Thymus (tissue), 11 donors: ENCODE data around the gene CCDC152. TPM values are rescaled to one million over a fixed set of nuclear protein-coding genes. Genes with fewer than 3 reads are reported as not detected.

Source experiments
- DNase-seq, 9 donors: peaks; one replicate each; pipeline ENCODE4 v3.0.0-alpha.2; 2013; ENCODE audit warnings: low spot score in 9 of 9, low read depth in 6 of 9, missing footprints in 1 of 9
- H3K27ac ChIP-seq, 2 donors: one replicate each; pipeline ENCODE4 v1.5.1; 2013; ENCODE audit warnings: control low read depth in 1 of 2, low read depth in 1 of 2, low read length in 1 of 2, mild to moderate bottlenecking in 1 of 2, moderate library complexity in 1 of 2
- H3K27me3 ChIP-seq, 2 donors: one replicate each; pipeline ENCODE4 v1.5.1; 2013; ENCODE audit warnings: low read length in 1 of 2; ENCODE audit not compliant: control insufficient read depth in 2 of 2, insufficient read depth in 1 of 2
- H3K36me3 ChIP-seq, 2 donors: one replicate each; pipeline ENCODE4 v1.5.1; 2013; ENCODE audit warnings: low read length in 1 of 2, mild to moderate bottlenecking in 1 of 2, moderate library complexity in 1 of 2; ENCODE audit not compliant: control insufficient read depth in 2 of 2, insufficient read depth in 2 of 2
- H3K4me1 ChIP-seq, 2 donors: one replicate each; pipeline ENCODE4 v1.5.1; 2013; ENCODE audit warnings: low read length in 2 of 2; ENCODE audit not compliant: control insufficient read depth in 2 of 2, insufficient read depth in 2 of 2
- H3K4me3 ChIP-seq, 2 donors: one replicate each; pipeline ENCODE4 v1.5.1; 2013; ENCODE audit warnings: low read length in 2 of 2, control low read depth in 1 of 2, mild to moderate bottlenecking in 1 of 2
- H3K9me3 ChIP-seq, 2 donors: one replicate each; pipeline ENCODE4 v1.5.1; 2013; ENCODE audit warnings: low read length in 1 of 2, mild to moderate bottlenecking in 1 of 2; ENCODE audit not compliant: control insufficient read depth in 2 of 2, insufficient read depth in 1 of 2
- WGBS: extraction: QIAGEN DNeasy Blood & Tissue Kit; methylation state at CpG from one replicate; pipeline ENCODE4 v1.1.7; 2013; 5-methylcytosine and 5-hydroxymethylcytosine counted together
- polyA plus RNA-seq: library from polyadenylated mRNA; stranded (reverse); fragments of 200-250 nt; gene quantifications from one replicate; pipeline ENCODE4 v1.2.3, GENCODE V29; 2013
- total RNA-seq: library from RNA; stranded (reverse); fragments of 120-200 nt; gene quantifications from one replicate; pipeline ENCODE4 v1.2.4, GENCODE V29; 2013
- donor health status: healthy.

The CCDC152 gene
- total and polyA plus RNA-seq, 2 donors, result 3.2 to 5.1 TPM

- no peaks in the 10 kb centered on the region for H3K4me1 ChIP-seq
- 57% methylated on average over 3 of the region's 3 CpGs for WGBS
- no peaks in the 10 kb centered on the region for H3K36me3 ChIP-seq
- DNase-seq, result peak in 4 of 9 donors; percentile 6 to 47 (median 11)
- no peak overlapping the region for H3K27ac ChIP-seq
- H3K4me3 ChIP-seq, result no peak overlapping the region
- no peaks in the 10 kb centered on the region for H3K27me3 ChIP-seq
- no peaks in the 10 kb centered on the region for H3K9me3 ChIP-seq
Observed at GRCh38 chr5:42767491-42768105, 11.0 kb downstream of the CCDC152 start.

- Histone ChIP-seq H3K27ac (no peak overlapping the region), H3K4me1 (no peaks in the 10 kb centered on the region), H3K9me3 (no peaks in the 10 kb centered on the region), H3K27me3 (no peaks in the 10 kb centered on the region), H3K4me3 (no peak overlapping the region), H3K36me3 (no peaks in the 10 kb centered on the region)
- 87% methylated on average over 1 of the region's 1 CpG for WGBS
- no peak for DNase-seq
Observed at GRCh38 chr5:42768106-42768504, 11.5 kb downstream of the CCDC152 start.

GRCh38 chr5:42770003-42770402, 13.4 kb downstream of the CCDC152 start:
- DNase-seq, result no peak
- no peak overlapping the region for H3K4me3 ChIP-seq
- H3K27me3 ChIP-seq, result no peaks in the 10 kb centered on the region
- H3K4me1 ChIP-seq, result no peaks in the 10 kb centered on the region
- H3K36me3 ChIP-seq, result no peaks in the 10 kb centered on the region
- no peaks in the 10 kb centered on the region for H3K9me3 ChIP-seq
- no peak overlapping the region for H3K27ac ChIP-seq

GRCh38 chr5:42772265-42772993, 15.8 kb downstream of the CCDC152 start:
- H3K36me3 ChIP-seq, result no peaks in the 10 kb centered on the region
- DNase-seq, result no peak
- no peaks in the 10 kb centered on the region for H3K4me1 ChIP-seq
- H3K4me3 ChIP-seq, result no peak overlapping the region
- no peaks in the 10 kb centered on the region for H3K9me3 ChIP-seq
- no peak overlapping the region for H3K27ac ChIP-seq
- WGBS, result 93% methylated on average over 13 of the region's 13 CpGs
- H3K27me3 ChIP-seq, result no peaks in the 10 kb centered on the region

GRCh38 chr5:42779083-42779482, 22.5 kb downstream of the CCDC152 start:
- no peak overlapping the region for H3K4me3 ChIP-seq
- no peak for DNase-seq
- no peak overlapping the region for H3K27ac ChIP-seq
- H3K9me3 ChIP-seq, result no peaks in the 10 kb centered on the region
- H3K27me3 ChIP-seq, result no peaks in the 10 kb centered on the region
- WGBS, result 90% methylated on average over 1 of the region's 1 CpG
- no peaks in the 10 kb centered on the region for H3K36me3 ChIP-seq
- H3K4me1 ChIP-seq, result no peaks in the 10 kb centered on the region

- Histone ChIP-seq H3K4me3 (no peak overlapping the region), H3K27ac (no peak overlapping the region), H3K27me3 (no peaks in the 10 kb centered on the region), H3K4me1 (no peaks in the 10 kb centered on the region), H3K36me3 (no peaks in the 10 kb centered on the region), H3K9me3 (no peaks in the 10 kb centered on the region)
- DNase-seq, result no peak
- WGBS, result 98% methylated on average over 1 of the region's 1 CpG
Observed at GRCh38 chr5:42781584-42781983, 25.0 kb downstream of the CCDC152 start.

GRCh38 chr5:42784132-42784531, 27.5 kb downstream of the CCDC152 start:
- no peak for DNase-seq
- 97% methylated on average over 1 of the region's 1 CpG for WGBS

GRCh38 chr5:42785756-42786155, 29.1 kb downstream of the CCDC152 start:
- Histone ChIP-seq H3K27me3 (no peaks in the 10 kb centered on the region), H3K4me1 (no peaks in the 10 kb centered on the region), H3K9me3 (no peaks in the 10 kb centered on the region), H3K36me3 (no peaks in the 10 kb centered on the region), H3K4me3 (no peak overlapping the region), H3K27ac (no peak overlapping the region)
- DNase-seq, result no peak
- 95% methylated on average over 4 of the region's 4 CpGs for WGBS

More at GRCh38 chr5:42784132-42784531, 27.5 kb downstream of the CCDC152 start:
- no peaks in the 10 kb centered on the region for H3K27me3 ChIP-seq
- no peak overlapping the region for H3K27ac ChIP-seq
- H3K36me3 ChIP-seq, result no peaks in the 10 kb centered on the region
- no peak overlapping the region for H3K4me3 ChIP-seq
- H3K4me1 ChIP-seq, result no peaks in the 10 kb centered on the region
- no peaks in the 10 kb centered on the region for H3K9me3 ChIP-seq

- H3K9me3 ChIP-seq, result no peaks in the 10 kb centered on the region
- H3K4me3 ChIP-seq, result no peak overlapping the region
- H3K4me1 ChIP-seq, result no peaks in the 10 kb centered on the region
- no peak overlapping the region for H3K27ac ChIP-seq
- H3K27me3 ChIP-seq, result no peaks in the 10 kb centered on the region
- no peaks in the 10 kb centered on the region for H3K36me3 ChIP-seq
- DNase-seq, result no peak
Observed at GRCh38 chr5:42787073-42787472, 30.5 kb downstream of the CCDC152 start.
